Hepatic stellate cell (primary cell): ENCODE measurements around the gene CNPY2.
A peak's percentile ranks its signal among the peaks of the same experiment; 100 is the strongest.
"Not testable (repeated sequence)": the region's sequence is repeated elsewhere in the genome, so short reads cannot be mapped to it uniquely, and the experiment has no call there.

Experiments
- DNase-seq: peaks from one replicate; pipeline ENCODE4 v3.0.0; 2011; ENCODE audit warnings: low spot score

Gene CNPY2

DNA sequence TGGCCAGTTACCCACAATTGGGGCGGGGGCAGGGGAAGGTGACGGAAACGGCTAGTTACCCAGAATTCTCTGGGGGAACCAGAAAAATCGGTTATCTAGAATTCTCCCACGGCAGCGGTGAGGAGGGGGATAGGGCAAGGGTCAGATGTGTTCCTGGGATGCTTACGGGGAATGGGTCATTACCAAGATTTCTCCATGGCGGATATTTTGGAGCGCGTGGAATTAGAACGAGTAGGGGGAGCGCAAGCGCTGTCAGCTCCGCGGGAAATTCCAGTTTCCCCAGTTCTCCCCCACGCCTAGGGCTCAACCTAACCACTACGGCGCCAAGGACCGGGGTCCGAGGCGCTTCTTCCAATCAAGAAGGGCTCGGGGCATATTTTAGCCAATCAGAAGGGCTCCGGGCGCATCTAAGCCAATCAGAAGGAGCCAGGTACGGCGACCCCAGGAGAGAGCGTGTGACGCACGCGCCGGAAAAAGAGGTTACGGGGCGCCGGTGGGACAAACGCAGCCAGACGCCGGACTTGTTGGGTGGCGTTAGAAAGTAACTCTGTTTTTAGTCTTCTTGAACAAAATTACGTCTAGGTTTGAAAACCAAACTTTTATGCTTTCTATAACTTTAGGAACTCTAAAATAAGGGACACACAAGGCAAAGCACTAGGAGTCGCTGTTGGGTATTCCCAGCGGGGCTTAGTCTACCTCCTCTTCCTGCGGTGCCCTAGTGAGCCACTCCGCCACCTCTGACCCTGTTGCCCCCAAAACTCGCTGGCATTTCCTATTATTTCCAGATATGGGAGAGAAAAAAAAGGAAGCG, 18.1 kb upstream of the CNPY2 start, which contains the start of gene PAN2:
TSS of gene PAN2 (minus strand) at position 322 of the 811 bp plus-strand sequence. CDS start 906 bp downstream, outside the sequence.
- DNase-seq: peak; percentile 100

DNA sequence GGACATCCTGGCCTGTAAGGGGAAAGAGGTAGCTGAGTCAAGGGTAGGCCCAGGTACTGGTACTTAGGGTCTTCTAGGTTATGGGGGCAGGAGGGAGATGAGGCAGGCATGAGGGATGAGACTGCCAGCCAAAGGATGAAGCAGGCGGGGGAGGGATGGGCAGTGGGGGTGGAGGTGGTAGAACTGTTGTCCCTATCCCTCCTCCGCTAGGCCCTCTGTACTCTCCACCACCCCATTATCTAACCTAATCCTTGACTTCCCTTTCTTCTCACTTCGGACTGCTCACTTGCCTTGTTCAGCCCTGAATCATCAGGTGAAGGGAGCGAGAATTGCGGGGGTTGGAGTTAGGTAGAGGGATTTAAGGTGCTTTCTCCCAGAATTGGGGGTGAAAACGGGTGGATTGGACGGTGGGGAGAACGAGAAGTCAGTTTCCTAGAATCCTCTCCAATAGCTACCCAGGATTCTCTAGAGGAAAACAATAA, 17.4 kb upstream of the CNPY2 start:
- DNase-seq: no peak

DNA sequence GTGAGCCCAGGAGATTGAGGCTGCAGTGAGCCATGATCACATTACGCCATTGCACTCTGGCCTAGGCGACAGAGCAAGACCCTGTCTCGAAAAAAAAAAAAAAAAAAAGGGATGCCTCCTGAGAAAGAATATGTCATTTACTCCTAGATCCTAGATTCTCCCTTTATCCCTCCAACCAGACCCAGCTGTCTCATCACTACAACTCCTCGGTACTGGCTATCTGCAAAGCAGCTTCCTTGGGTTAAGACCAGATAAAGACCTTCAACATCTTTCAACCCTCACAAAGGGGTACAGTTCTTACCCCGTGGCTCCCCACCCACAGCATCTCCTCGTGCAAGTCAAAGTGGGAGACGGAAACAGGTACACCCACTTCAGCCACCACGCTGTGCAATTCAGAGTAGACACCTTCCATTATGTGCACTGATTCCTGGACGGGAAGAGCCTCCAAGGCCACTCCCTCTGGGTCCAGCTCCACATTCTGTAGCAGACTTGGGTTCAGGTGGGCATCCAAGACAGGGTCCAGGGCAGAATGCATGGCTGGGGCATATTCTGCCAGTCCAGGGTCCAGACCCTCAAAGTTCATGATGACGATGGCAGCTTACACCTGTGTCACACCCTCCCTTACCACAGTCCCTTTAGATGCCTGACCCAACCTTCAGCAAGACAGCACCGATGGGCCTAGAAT, 16.9 kb upstream of the CNPY2 start:
- no peak for DNase-seq

DNA sequence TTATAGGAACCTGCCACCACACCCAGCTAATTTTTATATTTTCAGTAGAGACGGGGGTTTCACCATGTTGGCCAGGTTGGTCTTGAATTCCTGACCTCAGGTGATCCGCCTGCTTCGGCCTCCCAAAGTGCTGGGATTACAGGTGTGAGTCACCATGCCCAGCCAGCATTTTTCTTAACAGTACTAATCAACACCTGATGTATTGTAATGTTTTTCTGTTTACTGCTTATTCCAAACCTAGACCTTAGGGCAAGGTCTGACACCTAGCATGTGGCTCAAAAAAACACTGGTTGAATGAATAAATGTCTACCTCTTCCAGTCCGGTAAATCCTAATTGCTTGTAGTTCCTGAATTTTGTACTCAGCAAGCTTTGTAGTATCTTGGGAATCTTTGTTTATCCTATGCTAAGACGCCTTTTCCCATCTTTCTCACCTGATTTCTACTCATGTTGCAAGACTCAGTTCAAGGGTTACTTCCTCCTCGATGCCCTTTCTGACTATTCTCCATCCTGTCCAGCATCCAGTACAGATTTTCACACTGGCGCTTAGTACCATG, 15.2 kb upstream of the CNPY2 start:
- no peak for DNase-seq

DNA sequence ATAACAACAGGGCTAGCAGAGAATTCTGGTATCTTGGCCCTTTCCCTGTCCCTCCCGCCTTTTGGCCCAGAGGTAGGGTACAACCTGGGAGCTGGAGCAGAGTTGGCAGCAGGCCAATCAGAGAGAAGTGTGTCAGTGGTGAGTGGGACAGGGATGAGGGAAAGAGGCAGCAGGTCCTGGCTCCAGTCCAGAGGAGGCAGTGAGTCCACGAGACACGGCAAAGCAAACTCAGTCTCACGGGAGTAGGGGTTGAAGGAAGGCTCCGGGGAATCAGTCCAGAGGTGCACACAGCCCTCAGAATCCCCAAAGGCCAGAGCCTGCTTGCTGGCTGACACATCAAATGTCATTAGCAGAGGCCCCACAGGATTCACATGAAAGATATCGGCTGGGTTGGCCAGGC, 10.7 kb upstream of the CNPY2 start:
- DNase-seq: no peak

DNA sequence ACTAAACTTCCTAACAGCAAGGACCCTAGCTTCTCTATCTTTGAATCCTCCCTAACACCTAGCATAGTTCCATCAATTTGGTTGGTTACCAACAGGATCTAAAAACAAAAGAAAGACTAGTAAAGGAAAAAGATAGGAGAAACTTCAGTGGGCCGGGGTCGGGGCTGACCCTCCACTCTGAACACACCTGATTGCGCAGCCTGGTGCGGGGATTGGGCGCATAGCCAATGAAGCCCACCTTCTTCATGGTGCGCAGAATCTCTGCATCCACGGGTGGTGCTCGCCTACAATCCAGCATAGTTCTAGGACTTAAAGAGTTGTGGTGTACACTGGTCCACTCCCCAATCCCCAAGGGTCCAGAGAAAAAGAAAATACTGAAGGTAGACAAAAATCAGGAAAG, 10.3 kb upstream of the CNPY2 start:
- no peak for DNase-seq

DNA sequence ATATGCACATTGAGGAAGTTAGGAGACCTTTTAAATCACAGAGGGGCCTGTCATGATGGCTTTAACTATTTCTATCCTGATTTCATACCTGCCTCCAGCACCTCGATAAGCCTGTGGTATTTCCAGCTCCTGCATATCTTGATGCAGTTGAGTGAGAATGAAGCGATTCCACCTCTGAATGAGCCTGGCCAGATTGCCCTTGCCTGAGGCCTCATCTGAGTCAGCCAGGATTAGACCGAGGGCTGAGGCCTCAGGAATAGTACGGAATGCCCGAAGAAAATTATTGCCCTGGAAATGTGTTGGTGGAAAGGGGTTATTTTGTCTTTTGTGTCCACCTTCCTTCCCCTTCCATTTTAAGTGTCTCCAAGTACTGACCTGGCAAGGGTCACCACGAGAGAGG, 8.4 kb upstream of the CNPY2 start:
- DNase-seq: no peak

DNA sequence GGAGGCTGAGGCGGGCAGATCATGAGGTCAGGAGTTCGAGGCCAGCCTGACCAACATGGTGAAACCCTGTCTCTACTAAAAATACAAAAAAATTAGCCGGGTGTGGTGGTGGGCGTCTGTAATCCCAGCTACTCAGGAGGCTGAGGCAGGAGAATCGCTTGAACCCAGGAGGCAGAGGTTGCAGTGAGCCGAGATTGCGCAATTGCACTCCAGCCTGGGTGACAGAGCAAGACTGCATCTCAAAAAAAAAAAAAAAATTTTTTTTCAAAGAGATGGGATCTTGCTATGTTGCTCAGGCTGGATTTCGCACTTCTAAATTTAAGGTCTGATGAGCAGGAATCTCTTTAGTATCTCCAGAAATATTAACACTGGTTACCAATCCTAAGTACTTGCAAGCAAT, 5.8 kb upstream of the CNPY2 start:
- not testable (repeated sequence) for DNase-seq

DNA sequence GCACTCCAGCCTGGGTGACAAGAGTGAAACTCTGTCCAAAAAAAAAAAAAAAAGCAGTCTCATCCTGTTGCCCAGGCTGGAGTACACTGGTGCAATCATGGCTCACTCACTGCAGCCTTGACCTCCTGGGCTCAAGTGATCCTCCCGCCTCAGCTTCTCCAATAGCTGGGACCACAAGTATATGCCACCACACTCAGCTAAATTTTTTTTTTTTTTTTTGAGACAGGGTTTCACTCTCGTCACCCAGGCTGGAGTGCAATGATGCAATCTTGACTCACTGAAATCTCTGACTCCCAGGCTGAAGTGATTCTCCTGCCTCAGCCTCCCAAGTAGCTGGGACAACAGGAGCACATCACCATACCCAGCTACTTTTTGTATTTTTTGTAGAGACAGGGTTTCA, 5.2 kb upstream of the CNPY2 start:
- no peak for DNase-seq

DNA sequence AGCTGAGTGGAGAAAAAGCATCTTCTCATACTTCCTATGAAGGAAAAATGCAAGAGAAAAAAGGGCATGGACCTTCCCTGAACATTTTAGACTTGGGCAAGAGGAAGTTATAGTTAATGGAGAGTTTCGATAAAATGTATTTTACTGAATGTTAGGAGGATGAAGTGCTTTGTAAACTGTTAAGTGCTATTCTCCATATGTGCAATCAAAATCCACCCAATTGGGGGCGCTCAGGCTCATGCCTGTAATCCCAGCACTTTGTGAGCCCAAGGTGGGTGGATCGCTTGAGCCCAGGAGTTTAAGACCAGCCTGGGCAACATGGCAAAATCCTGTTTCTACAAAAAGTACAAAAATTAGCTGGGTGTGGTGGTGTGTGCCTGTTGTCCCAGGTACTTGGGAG, 1.9 kb upstream of the CNPY2 start:
- no peak for DNase-seq

DNA sequence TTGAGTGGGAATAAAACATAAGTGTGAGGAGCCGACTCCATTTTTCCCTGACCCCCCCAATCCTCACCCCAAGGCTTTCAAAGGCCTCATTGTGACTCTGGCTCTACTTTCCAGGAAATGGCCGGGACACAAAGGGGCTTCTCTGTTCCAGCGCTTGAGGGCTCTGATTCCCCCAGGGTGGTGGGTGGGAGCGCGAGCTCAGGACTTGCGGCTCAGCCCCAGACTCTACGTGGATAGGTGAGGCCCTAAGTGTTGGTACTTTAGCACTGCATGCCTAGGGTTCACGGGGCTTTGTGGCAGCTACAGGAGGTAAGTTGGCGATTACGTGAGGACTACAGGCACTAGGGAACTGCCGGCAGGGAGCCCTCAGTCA, 553 bp downstream of the CNPY2 start:
- no peak for DNase-seq

DNA sequence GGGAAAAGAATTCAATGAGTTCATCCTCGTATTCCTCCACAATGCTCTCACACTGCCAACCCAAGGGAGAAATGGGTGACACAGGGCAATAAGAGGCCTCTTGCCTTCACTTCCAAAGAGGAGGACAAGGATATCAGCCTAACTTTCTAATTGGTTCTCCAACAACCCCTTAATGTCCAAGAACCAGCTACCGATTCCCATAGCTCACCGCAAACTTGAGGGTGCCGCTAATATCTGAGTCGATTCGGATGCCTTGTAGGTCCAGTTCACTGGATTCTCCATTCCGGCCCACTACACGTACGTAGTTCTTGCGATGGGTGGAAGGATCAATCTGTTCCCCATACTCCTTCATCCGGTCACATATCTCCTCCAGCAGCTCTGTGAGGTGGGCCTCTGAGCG, 4.8 kb downstream of the CNPY2 start:
- no peak for DNase-seq

DNA sequence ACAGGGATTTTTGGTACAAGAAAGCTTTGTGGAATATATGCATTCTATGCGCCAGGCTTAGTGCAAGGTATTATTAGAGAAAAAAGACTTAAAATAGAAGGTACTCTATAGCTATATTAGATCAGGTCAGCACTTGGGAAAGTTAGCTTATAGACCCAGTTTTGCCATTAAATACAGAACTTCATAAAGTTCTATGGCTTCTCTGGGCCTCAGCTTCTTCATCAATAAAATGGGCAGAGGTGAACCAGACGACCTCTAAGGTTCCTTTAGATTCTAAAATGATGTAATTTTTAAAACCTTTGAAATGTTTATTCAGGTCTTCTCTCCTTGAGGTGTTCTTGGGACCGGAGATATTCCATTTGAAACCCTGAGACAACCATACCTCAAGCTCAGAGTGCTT, 7.1 kb downstream of the CNPY2 start:
- no peak for DNase-seq

DNA sequence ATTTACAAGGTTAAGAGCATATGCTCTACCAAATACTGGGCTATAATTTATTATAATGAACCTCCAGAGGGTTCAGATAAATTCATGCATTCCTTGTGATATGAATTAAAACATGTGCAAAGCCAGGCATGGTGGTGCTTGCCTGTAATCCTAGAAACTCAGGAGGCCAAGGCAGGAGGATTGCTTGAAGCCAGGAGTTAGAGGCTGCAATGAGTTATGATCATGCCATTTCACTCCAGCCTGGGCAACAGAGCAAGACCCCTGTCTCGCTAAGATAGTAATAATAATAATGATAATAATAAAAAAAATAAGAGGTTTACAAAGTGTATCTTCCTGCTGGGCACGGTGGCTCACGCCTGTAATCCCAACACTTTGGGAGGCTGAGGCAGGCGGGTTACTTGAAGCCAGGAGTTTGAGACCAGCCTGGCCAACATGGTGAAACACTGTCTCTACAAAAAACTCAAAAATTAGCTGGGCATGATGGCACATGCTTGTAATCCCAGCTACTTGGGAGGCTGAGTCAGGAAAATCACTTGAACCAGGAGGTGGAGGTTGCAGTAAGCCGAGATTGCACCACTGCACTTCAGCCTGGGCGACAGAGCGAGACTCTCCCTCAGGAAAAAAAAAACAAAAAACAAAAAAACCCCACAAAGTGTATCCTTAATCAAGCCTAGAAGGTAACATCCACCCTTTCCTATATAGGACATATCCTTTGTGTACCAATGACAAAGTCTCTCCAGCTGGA, 8.4 kb downstream of the CNPY2 start:
- no peak for DNase-seq

DNA sequence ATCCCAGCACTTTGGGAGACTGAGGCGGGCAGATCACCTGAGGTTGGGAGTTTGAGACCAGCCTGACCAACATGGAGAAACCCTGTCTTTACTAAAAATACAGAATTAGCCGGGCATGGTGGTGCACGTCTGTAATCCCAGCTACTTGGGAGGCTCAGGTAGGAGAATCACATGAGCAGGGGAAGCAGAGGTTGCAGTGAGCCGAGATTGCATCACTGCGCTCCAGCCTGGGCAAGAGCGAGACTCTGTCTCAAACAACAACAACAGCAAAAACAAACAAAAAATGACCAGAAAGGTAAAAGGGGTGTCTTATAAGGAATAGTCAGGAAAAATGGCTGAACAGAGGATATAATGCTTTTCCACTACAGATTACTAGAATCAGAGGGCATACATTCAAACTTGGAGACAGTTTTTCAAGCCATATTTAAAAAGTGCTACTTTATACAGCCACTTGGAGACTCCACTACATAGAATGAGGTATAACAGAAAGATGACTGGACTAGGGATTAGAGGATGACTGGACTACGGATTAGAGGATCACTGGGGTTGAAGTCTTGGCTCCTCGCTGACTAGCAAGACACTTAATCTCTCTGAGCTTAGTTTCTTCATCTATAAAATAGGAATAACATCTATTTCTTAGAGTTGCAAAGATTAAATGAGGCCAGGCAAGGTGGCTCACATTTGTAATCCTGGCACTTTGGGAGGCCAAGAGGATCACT, 10.8 kb downstream of the CNPY2 start:
- DNase-seq: no peak

DNA sequence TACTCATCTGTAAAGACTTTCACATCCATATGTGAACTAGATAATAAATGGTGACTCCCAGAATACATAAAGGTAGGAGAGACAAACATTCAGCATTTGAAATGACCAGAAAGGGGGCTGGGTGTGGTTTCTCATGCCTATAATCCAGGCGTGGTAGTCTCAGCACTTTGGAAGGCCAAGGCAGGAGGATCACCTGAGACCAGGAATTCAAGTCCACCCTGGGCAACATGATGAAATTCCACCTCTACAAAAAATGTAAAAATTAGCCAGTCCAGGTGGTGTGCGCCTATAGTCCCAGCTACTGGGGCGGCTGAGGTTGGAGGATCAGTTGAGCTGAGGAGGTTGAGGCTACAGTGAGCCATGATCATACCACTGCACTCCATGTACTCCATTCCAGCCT, 11.5 kb downstream of the CNPY2 start:
- no peak for DNase-seq

DNA sequence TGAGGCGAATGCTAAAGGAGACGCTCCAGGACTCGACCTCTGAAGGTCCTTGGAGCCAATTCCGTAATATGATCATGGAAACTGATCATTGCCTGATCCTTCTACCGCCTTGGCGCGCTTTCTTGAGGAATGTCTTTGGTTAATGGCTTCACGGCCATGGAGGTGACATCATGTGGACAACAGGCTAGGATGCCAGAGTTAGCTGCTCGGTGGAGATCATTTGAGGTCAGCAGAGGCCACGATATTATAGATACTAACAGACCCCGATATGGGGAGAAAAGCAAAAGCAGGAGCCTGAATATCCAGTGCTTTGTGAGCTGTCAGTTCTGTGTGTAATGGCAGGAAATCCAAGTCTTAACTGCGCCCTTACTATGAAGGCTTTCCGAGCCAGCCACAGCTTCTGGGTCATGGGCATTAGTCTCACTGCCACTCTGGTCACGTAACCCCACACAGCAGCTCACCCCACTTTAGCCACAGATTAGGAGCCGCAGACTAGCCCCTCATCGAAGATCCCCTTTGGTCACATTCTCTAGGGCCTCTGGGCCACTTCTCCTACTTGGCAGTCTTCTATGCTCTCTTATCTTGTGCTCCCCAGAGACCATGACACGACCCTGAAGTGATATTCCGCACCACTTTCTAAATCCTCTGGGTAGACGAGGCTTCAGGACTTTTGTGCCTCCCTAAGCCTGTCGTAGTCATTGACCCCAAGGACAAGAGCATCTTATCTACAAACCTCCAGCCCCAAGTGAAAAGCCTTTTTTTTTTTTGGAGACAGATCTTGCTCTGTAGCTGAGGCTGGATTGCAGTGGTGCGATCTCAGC, 14.9 kb downstream of the CNPY2 start:
- DNase-seq: peak; percentile 23

DNA sequence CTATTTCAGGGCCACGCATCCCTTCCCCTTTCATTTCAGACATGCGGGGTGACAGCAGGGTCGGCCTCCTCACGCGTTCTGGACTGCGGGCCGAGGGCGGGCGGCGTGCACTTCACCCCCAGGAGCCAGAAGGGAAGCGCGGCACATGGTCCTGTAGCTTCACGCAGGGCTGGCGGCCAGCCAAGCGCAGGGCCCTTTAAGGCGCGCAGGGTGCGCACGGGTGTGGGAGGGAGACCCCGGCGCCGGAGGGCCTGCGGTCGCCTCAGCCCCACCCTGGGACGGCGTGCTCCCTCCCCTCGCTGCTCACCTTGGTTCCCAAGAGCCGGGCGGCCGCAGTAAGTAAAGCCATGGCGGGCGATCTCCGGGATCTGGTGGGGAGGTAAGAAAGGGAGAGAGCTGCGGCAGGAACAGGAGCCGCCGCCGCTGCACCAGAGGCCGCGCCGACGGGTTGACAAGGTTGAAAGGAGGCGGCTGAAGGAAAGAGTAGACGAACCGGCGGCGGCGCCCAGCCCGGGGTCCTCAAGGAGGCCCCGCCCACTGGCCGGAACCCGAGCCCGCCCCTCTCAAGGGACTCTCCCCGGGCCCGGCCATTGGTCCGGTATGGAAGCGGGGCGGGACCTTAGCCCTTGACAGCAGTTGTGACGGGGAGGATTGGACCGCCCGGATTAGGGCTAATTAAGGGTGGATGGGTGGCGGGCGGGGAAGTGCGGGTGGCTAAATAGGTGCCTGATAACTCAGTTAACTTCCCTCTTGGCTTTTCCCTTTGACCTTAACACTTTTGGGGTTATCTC, 15.7 kb downstream of the CNPY2 start, which contains the start of gene CS:
TSS of gene CS (minus strand) at position 478 of the 791 bp plus-strand sequence. CDS start at position 349, 129 bp downstream.
- peak; percentile 97 for DNase-seq

DNA sequence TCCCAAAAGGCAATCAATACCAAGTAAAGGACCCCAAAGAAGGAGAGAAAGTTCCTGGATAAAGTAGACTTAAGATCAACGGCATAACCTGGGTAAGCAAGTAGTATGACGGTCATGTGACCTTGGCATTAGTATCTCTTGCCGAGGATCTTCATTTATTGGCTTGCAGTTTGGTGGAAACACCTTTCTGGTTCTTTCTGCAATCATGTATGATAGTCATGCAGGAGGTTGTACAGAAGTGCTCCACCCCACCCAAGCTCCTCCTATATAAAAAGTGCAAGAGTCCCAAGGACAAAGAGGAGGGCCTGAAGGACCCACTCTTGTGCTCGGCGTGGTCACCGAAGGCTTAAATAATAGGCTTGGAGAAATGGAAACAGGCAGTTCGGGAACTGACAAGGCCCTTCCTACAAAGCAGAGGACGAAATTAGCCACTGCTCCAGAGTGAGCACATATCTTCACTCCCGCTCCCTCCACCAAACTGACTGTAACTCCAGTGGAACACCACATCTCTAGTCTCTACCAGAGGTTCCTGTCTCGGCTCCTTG, 16.4 kb downstream of the CNPY2 start:
- peak; percentile 10 for DNase-seq

DNA sequence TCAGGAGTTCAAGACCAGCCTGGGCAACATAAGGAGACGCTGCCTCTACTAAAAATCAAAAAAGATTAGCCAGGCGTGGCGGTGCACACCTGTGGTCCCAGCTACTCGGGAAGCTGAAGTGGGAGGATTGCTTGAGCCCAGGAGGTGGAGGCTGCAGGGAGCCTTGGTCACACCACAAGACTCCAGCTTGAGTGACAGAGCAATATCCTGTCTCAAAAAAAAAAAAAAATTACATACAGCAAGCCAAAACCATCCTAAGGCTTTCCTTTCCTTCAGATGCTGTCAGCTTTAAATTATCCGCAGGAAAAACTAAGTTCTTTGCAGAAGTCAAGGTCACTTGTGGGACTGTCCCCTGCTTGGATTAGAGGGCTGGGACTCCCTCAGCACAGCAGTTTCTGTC, 17.0 kb downstream of the CNPY2 start:
- DNase-seq: no peak
